HG02623 (cell line): ENCODE data around the gene KLF1.

Source experiments
- ATAC-seq: cut with Tn5 transposase; IDR thresholded peaks from one replicate; pipeline ENCODE4 v1.9.1; 2021; ENCODE audit warnings: moderate library complexity; ENCODE audit not compliant: unreplicated experiment

The KLF1 gene

GRCh38 chr19:12838886-12839756, 47.9 kb downstream of the KLF1 start:
- no peak for ATAC-seq

GRCh38 chr19:12838182-12838885, 48.7 kb downstream of the KLF1 start, which contains the start of gene MAST1:
Gene MAST1, plus strand, starts transcription at chr19:12838515. Its CDS starts 58 bp downstream, at chr19:12838573.
- ATAC-seq = no peak

- ATAC-seq = no peak
Observed at GRCh38 chr19:12837225-12837624, 49.8 kb downstream of the KLF1 start.

GRCh38 chr19:12836529-12836863, 50.5 kb downstream of the KLF1 start:
- no peak for ATAC-seq

GRCh38 chr19:12834976-12835757, 51.8 kb downstream of the KLF1 start:
- ATAC-seq = no peak

GRCh38 chr19:12834566-12834943, 52.4 kb downstream of the KLF1 start, which contains the start of gene RTBDN:
Gene RTBDN, minus strand, starts transcription at chr19:12834579. Its CDS starts 4,600 bp downstream, at chr19:12829979.
- ATAC-seq = no peak
